ENCODE data around the gene C1QTNF1. TPM values are rescaled to one million over a fixed set of nuclear protein-coding genes. Genes with fewer than 3 reads are reported as not detected.

Gene C1QTNF1
- total and polyA plus RNA-seq, 7 donors = 10.5 to 22.8 (median 16.9) TPM

GRCh38 chr17:79008666-79009387 is 15.1 kb upstream of the C1QTNF1 start:
- no peaks in the 10 kb centered on the region for H3K9me3 ChIP-seq
- intact Hi-C loops (cut with DNase I) = no loop called here
- ATAC-seq (peak in 2 of 4 donors; percentile 2 to 5), DNase-seq (no peak)
- TF ChIP-seq CTCF (IDR thresholded peaks at IDR 0.05) = no peak
- 31 to 34% (median 32%) methylated on average over 7 of the region's 7 CpGs for WGBS, 3 donors
- no peaks in the 10 kb centered on the region for H3K27me3 ChIP-seq (ENCODE audit: insufficient read depth in 3 of 3, low read length in 2 of 3)
- H3K4me1 ChIP-seq = peaks cover 29% of the 10 kb centered on the region
- peak overlapping the region; percentile 74 for H3K4me3 ChIP-seq
- peak overlapping the region; percentile 91 for H3K27ac ChIP-seq
- H3K36me3 ChIP-seq (ENCODE audit: insufficient read depth in 1 of 2, low read depth in 1 of 2) = peaks cover 0 to 5% of the 10 kb centered on the region in 2 donors

- H3K9me3 ChIP-seq = no peaks in the 10 kb centered on the region
- ATAC-seq (peak; percentile 93 to 99 (median 96)), DNase-seq (peak; percentile 87 to 90)
- H3K36me3 ChIP-seq (ENCODE audit: insufficient read depth in 1 of 2, low read depth in 1 of 2) = peaks cover 0 to 5% of the 10 kb centered on the region in 2 donors
- peak within 1 kb of the TSS; percentile 74 for H3K4me3 ChIP-seq
- TF ChIP-seq CTCF (IDR thresholded peaks at IDR 0.05) = no peak
- 1 to 2% (median 1%) methylated on average over 49 to 73 of the region's 73 CpGs for WGBS, 3 donors
- peaks cover 29% of the 10 kb centered on the region for H3K4me1 ChIP-seq
- H3K27me3 ChIP-seq (ENCODE audit: insufficient read depth in 3 of 3, low read length in 2 of 3) = no peaks in the 10 kb centered on the region
- intact Hi-C loops (cut with DNase I) = no loop called here
- peak within 1 kb of the TSS; percentile 91 for H3K27ac ChIP-seq
Observed at GRCh38 chr17:79009397-79010303, 14.3 kb upstream of the C1QTNF1 start, which contains the start of gene CANT1. Gene CANT1, minus strand, starts transcription at chr17:79009764. Its CDS starts 12,142 bp downstream, at chr17:78997622.

- H3K27ac ChIP-seq = peak overlapping the region; percentile 91
- peaks cover 29% of the 10 kb centered on the region for H3K4me1 ChIP-seq
- peaks cover 0 to 5% of the 10 kb centered on the region in 2 donors for H3K36me3 ChIP-seq (ENCODE audit: insufficient read depth in 1 of 2, low read depth in 1 of 2)
- H3K9me3 ChIP-seq = no peaks in the 10 kb centered on the region
- H3K27me3 ChIP-seq (ENCODE audit: insufficient read depth in 3 of 3, low read length in 2 of 3) = no peaks in the 10 kb centered on the region
- ATAC-seq = peak in 2 of 4 donors; percentile 3 to 14
- peak overlapping the region; percentile 74 for H3K4me3 ChIP-seq
- TF ChIP-seq CTCF (IDR thresholded peaks at IDR 0.05) = no peak
- WGBS, 3 donors = 53 to 61% (median 58%) methylated on average over 7 of the region's 7 CpGs
- DNase-seq = no peak
- intact Hi-C loops (cut with DNase I) = no loop called here
Observed at GRCh38 chr17:79010304-79010646, 13.7 kb upstream of the C1QTNF1 start.

- intact Hi-C loops (cut with DNase I) = no loop called here
Observed at GRCh38 chr17:79011451-79012147, 12.4 kb upstream of the C1QTNF1 start.

More at GRCh38 chr17:79011451-79012147, 12.4 kb upstream of the C1QTNF1 start:
- 65 to 76% (median 73%) methylated on average over 5 of the region's 5 CpGs for WGBS, 3 donors
- peaks cover 0 to 5% of the 10 kb centered on the region in 2 donors for H3K36me3 ChIP-seq (ENCODE audit: insufficient read depth in 1 of 2, low read depth in 1 of 2)
- no peak overlapping the region for H3K4me3 ChIP-seq
- H3K9me3 ChIP-seq = no peaks in the 10 kb centered on the region
- DNase-seq (no peak), ATAC-seq (no peak)
- no peak for TF ChIP-seq CTCF (IDR thresholded peaks at IDR 0.05)
- H3K4me1 ChIP-seq = peaks cover 22% of the 10 kb centered on the region
- H3K27me3 ChIP-seq (ENCODE audit: insufficient read depth in 3 of 3, low read length in 2 of 3) = no peaks in the 10 kb centered on the region
- H3K27ac ChIP-seq = no peak overlapping the region

Data from psoas muscle (tissue), 8 donors.